GM23338 (cell line): ENCODE results near the gene MAP3K5. TPM values are rescaled to one million over a fixed set of nuclear protein-coding genes. Genes with fewer than 3 reads are reported as not detected.

ENCODE experiments used
- ATAC-seq: fragments of 200-7000 bp; cut with Tn5 transposase; 3 replicates; pipeline ENCODE4 v1.9.1; 2020
- DNase-seq: peaks from one replicate; pipeline ENCODE4 v3.0.0-alpha.2; 2015; ENCODE audit warnings: low spot score
- H2AFZ ChIP-seq: fragments of 200-600 bp; sonication (generic); 2 replicates; pipeline ENCODE4 v1.8.0; 2016; ENCODE audit warnings: antibody characterized with exemption, mild to moderate bottlenecking, moderate library complexity
- H3F3A ChIP-seq: fragments of 200-600 bp; sonication (generic); replicated peaks from 2 replicates; pipeline ENCODE4 v1.8.0; 2017; ENCODE audit warnings: antibody characterized with exemption, mixed run types, low read depth
- H3K27ac ChIP-seq: fragments of 200-600 bp; sonication (generic); 2 replicates; pipeline ENCODE4 v1.6.1; 2016; ENCODE audit warnings: low read depth
- H3K27me3 ChIP-seq: fragments of 200-600 bp; sonication (generic); 2 replicates; pipeline ENCODE4 v1.8.0; 2016; ENCODE audit warnings: mild to moderate bottlenecking, mixed run types, moderate library complexity; ENCODE audit not compliant: insufficient read depth
- H3K36me3 ChIP-seq: fragments of 200-600 bp; sonication (generic); 2 replicates; pipeline ENCODE4 v1.8.0; 2016; ENCODE audit warnings: mild to moderate bottlenecking; ENCODE audit not compliant: insufficient read depth
- H3K4me1 ChIP-seq: fragments of 200-600 bp; sonication (generic); 2 replicates; pipeline ENCODE4 v1.8.0; 2016; ENCODE audit warnings: mild to moderate bottlenecking, moderate library complexity; ENCODE audit not compliant: insufficient read depth
- H3K4me2 ChIP-seq: fragments of 200-600 bp; sonication (generic); 2 replicates; pipeline ENCODE4 v1.7.1; 2017; ENCODE audit warnings: mixed run types
- H3K4me3 ChIP-seq: fragments of 200-600 bp; sonication (generic); 2 replicates; pipeline ENCODE4 v1.6.1; 2016; ENCODE audit warnings: mixed run types
- H3K79me2 ChIP-seq: fragments of 200-600 bp; sonication (generic); replicated peaks from 2 replicates; pipeline ENCODE4 v1.8.0; 2017; ENCODE audit warnings: mild to moderate bottlenecking; ENCODE audit not compliant: insufficient read depth
- H3K9me2 ChIP-seq: fragments of 200-600 bp; sonication (generic); 2 replicates; pipeline ENCODE4 v1.8.0; 2017; ENCODE audit not compliant: insufficient read depth
- H4K20me1 ChIP-seq: fragments of 200-600 bp; sonication (generic); replicated peaks from 2 replicates; pipeline ENCODE4 v1.8.0; 2017; ENCODE audit warnings: mild to moderate bottlenecking; ENCODE audit not compliant: insufficient read depth
- H3K27ac Mint-ChIP-seq: 2 replicates; pipeline ENCODE4 v1.8.0; 2020; ENCODE audit warnings: inconsistent platforms, mild to moderate bottlenecking, moderate library complexity, mixed read lengths
- H3K27me3 Mint-ChIP-seq: 3 replicates; pipeline ENCODE4 v1.8.0; 2022; ENCODE audit warnings: low read depth, mild to moderate bottlenecking, moderate library complexity, mixed read lengths, inconsistent platforms; ENCODE audit not compliant: insufficient read depth, poor library complexity
- H3K36me3 Mint-ChIP-seq: 3 replicates; pipeline ENCODE4 v1.8.0; 2021; ENCODE audit warnings: low read depth, mild to moderate bottlenecking, inconsistent platforms, moderate library complexity, mixed read lengths
- H3K4me1 Mint-ChIP-seq: 3 replicates; pipeline ENCODE4 v1.8.0; 2020; ENCODE audit warnings: mild to moderate bottlenecking, inconsistent platforms, mixed read lengths
- H3K4me3 Mint-ChIP-seq: 3 replicates; pipeline ENCODE4 v1.8.0; 2021; ENCODE audit warnings: moderate library complexity, mild to moderate bottlenecking, inconsistent platforms, mixed read lengths
- H3K9me3 Mint-ChIP-seq: 3 replicates; pipeline ENCODE4 v1.8.0; 2020; ENCODE audit warnings: moderate library complexity, mild to moderate bottlenecking, inconsistent platforms, mixed read lengths
- EZH2 ChIP-seq: fragments of 200-600 bp; sonication (generic); IDR thresholded peaks from one replicate; pipeline ENCODE4 v1.8.0; 2017; ENCODE audit warnings: antibody characterized with exemption, mild to moderate bottlenecking, low read depth; ENCODE audit not compliant: unreplicated experiment
- JUNB ChIP-seq: IDR thresholded peaks from one replicate; pipeline ENCODE4 v1.6.1; 2016; ENCODE audit warnings: antibody characterized with exemption; ENCODE audit not compliant: unreplicated experiment
- NANOG ChIP-seq: IDR thresholded peaks from 2 replicates; pipeline ENCODE4 v1.6.1; 2016; ENCODE audit warnings: antibody characterized with exemption, borderline replicate concordance
- POLR2AphosphoS5 ChIP-seq: IDR thresholded peaks from 2 replicates; pipeline ENCODE4 v1.6.1; 2016; ENCODE audit warnings: antibody characterized with exemption, low read depth
- REST ChIP-seq: IDR thresholded peaks from one replicate; pipeline ENCODE4 v1.6.1; 2018; ENCODE audit warnings: antibody characterized with exemption; ENCODE audit not compliant: unreplicated experiment
- STAT1 ChIP-seq: IDR thresholded peaks from one replicate; pipeline ENCODE4 v1.6.1; 2016; ENCODE audit warnings: antibody characterized with exemption; ENCODE audit not compliant: unreplicated experiment
- ZNF331 ChIP-seq: fragments of 250-450 bp; sonication (Bioruptor Pico); IDR thresholded peaks from 2 replicates; pipeline ENCODE4 v1.5.0; 2020; ENCODE audit warnings: low read depth, mild to moderate bottlenecking, moderate library complexity
- polyA plus RNA-seq: library from polyadenylated mRNA; unstranded; fragments of >200 nt; fragmentation: Nextera tagmentation; extraction: Ambion mirVana; gene quantifications from 2 replicates; pipeline ENCODE4 v1.2.1, GENCODE V29; 2016
- total RNA-seq: library from RNA; depleted of rRNA; stranded (reverse); fragments of >200 nt; shearing (Covaris generic); gene quantifications from 2 replicates; pipeline ENCODE4 v1.2.3, GENCODE V29; 2014
- TF ChIP-seq, protein P1 (sequence below), 2 experiments: fragments of 200-600 bp in 1 of 2; sonication (generic) in 1 of 2; conservative IDR thresholded peaks; 2 replicates each; pipeline versions ENCODE4 v1.5.1 to v1.6.1; 2016 to 2017; ENCODE audit warnings: antibody characterized with exemption in 2 of 2, low read depth in 2 of 2, mild to moderate bottlenecking in 2 of 2, moderate library complexity in 1 of 2
- TF ChIP-seq, protein P2 (sequence below): IDR thresholded peaks from 2 replicates; pipeline ENCODE4 v1.6.1; 2016; ENCODE audit warnings: antibody characterized with exemption

Gene MAP3K5
- total and polyA plus RNA-seq, 2 experiments from 2014 or later, result 0.76 to 2.8 TPM

DNA sequence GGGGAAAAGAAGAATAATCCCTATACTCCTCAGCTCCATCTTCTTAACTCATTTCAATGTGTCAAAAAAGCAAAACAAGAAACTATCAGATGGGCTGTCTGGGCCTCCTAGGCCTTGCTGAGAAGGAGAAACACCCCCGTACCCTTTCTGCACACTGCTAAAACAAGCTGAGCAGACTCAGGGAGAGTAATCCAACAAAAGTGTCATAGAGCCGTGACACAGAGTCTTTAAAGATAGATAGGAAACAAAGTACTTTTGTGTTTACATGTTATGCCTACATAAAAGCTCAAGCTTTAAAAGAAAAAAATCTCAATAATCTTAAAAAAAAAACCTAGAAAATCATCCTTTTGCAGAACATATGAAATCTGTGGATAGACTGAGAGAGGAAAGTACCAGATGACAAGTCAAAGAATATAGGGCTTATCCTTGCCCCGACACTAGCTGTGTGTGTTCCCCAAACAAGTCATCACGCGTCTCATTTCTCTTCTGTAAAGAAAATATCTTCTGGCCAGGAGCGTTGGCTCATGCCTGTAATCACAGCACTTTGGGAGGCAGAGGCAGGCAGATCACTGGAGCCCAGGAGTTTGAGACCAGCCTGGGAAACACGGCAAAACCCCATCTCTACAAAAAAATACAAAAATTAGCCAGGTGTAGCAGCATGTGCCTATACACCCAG is 81.3 kb downstream of the MAP3K5 start:
- H3K27ac Mint-ChIP-seq, result no peak overlapping the region
- no peak overlapping the region for H3K4me3 ChIP-seq
- no peaks in the 10 kb centered on the region for H3K4me1 Mint-ChIP-seq
- no peak overlapping the region for H3K4me3 Mint-ChIP-seq
- H3K27me3 Mint-ChIP-seq, result no peaks in the 10 kb centered on the region
- no peak overlapping the region for H3K4me2 ChIP-seq
- no peaks in the 10 kb centered on the region for H4K20me1 ChIP-seq
- H3K36me3 ChIP-seq, result no peaks in the 10 kb centered on the region
- no peaks in the 10 kb centered on the region for H3F3A ChIP-seq
- DNase-seq (no peak), ATAC-seq (no peak)
- H3K27ac ChIP-seq, result no peak overlapping the region
- H3K36me3 Mint-ChIP-seq, result no peaks in the 10 kb centered on the region
- no peaks in the 10 kb centered on the region; the same call in 1 of the 2 replicates for H3K9me2 ChIP-seq
- H3K79me2 ChIP-seq, result no peaks in the 10 kb centered on the region
- no peak overlapping the region for H2AFZ ChIP-seq
- no peaks in the 10 kb centered on the region for H3K9me3 Mint-ChIP-seq
- no peaks in the 10 kb centered on the region for H3K27me3 ChIP-seq
- no peak for TF ChIP-seq POLR2AphosphoS5
- TF ChIP-seq, protein P1, sequence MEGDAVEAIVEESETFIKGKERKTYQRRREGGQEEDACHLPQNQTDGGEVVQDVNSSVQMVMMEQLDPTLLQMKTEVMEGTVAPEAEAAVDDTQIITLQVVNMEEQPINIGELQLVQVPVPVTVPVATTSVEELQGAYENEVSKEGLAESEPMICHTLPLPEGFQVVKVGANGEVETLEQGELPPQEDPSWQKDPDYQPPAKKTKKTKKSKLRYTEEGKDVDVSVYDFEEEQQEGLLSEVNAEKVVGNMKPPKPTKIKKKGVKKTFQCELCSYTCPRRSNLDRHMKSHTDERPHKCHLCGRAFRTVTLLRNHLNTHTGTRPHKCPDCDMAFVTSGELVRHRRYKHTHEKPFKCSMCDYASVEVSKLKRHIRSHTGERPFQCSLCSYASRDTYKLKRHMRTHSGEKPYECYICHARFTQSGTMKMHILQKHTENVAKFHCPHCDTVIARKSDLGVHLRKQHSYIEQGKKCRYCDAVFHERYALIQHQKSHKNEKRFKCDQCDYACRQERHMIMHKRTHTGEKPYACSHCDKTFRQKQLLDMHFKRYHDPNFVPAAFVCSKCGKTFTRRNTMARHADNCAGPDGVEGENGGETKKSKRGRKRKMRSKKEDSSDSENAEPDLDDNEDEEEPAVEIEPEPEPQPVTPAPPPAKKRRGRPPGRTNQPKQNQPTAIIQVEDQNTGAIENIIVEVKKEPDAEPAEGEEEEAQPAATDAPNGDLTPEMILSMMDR (conservative IDR thresholded peaks at IDR 0.05; ENCODE audit: low read depth in 2 of 2), result no peak
- TF ChIP-seq, protein P2, sequence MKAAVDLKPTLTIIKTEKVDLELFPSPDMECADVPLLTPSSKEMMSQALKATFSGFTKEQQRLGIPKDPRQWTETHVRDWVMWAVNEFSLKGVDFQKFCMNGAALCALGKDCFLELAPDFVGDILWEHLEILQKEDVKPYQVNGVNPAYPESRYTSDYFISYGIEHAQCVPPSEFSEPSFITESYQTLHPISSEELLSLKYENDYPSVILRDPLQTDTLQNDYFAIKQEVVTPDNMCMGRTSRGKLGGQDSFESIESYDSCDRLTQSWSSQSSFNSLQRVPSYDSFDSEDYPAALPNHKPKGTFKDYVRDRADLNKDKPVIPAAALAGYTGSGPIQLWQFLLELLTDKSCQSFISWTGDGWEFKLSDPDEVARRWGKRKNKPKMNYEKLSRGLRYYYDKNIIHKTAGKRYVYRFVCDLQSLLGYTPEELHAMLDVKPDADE, result no peak
- no peak for TF ChIP-seq NANOG
- no peak for TF ChIP-seq EZH2
- no peak for TF ChIP-seq ZNF331 (CRISPR knock-in tag)
- TF ChIP-seq REST, result no peak
- H3K4me1 ChIP-seq, result no peaks in the 10 kb centered on the region

- Histone ChIP-seq H3K79me2 (no peaks in the 10 kb centered on the region), H3F3A (no peaks in the 10 kb centered on the region), H3K4me2 (no peak overlapping the region), H3K9me2 (no peaks in the 10 kb centered on the region; the same call in 1 of the 2 replicates), H2AFZ (no peak overlapping the region), H3K27ac (no peak overlapping the region), H3K4me1 (no peaks in the 10 kb centered on the region), H3K27me3 (no peaks in the 10 kb centered on the region), H3K4me3 (no peak overlapping the region), H3K36me3 (no peaks in the 10 kb centered on the region), H4K20me1 (no peaks in the 10 kb centered on the region)
- ATAC-seq (no peak), DNase-seq (no peak)
- Mint-ChIP-seq H3K36me3 (no peaks in the 10 kb centered on the region), H3K9me3 (no peaks in the 10 kb centered on the region), H3K4me3 (no peak overlapping the region), H3K27me3 (no peaks in the 10 kb centered on the region), H3K27ac (no peak overlapping the region), H3K4me1 (no peaks in the 10 kb centered on the region)
- TF ChIP-seq ZNF331 (CRISPR knock-in tag) (no peak), POLR2AphosphoS5 (no peak), EZH2 (no peak), JUNB (no peak), REST (no peak), STAT1 (no peak)
Measured at GRCh38 chr6:136709429-136709828, 82.8 kb downstream of the MAP3K5 start.
